ENCODE data around the gene KRTAP5-1.
A peak's percentile ranks its signal among the peaks of the same experiment; 100 is the strongest.
"Not testable (repeated sequence)": the region's sequence is repeated elsewhere in the genome, so short reads cannot be mapped to it uniquely, and the experiment has no call there.

The KRTAP5-1 gene

DNA sequence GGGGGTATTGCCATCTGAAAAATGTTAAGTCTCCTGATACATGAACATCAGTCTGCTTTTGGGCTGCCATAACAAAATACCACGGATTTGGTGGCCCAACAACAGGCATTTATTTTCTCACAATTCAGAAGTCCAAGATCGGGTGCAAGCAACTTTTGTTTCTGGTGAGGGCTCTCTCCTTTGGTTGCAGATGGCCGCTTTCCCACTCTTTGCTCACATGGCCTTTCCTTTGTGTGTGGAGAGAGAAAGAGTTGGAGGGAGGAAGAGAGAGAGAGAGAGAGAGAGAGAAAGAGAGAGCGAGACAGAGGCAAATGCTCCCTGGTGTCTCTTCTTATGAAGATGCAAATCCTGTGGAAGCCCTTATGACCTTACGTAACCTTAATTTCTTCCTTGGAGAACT, 15.5 kb upstream of the KRTAP5-1 start:
- no peak for DNase-seq

GRCh38 chr11:1598816-1599215, 13.7 kb upstream of the KRTAP5-1 start:
- DNase-seq, result no peak

GRCh38 chr11:1598406-1598805, 13.3 kb upstream of the KRTAP5-1 start:
- not testable (repeated sequence) for DNase-seq

DNA sequence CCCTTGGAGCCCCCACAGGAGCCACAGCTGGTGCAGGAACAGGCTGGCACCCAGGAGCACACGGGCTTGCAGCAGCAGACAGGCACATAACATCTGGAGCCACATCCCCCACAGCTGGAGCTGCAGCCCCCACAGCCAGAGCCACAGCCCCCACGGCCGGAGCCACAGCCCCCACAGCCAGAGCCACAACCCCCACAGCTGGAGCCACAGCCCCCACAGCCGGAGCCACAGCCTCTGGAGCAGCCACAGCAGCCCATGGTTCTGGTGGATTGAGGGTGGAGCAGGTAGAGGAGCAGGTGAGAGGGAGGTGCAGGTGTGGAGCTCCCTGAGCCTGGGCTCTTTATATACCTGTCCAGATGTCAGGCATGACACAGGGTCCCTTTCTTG, 12.9 kb upstream of the KRTAP5-1 start, which contains the start of gene KRTAP5-2:
Gene KRTAP5-2 (minus strand): TSS at position 301 of the 387 bp plus-strand sequence. CDS start 44 bp downstream, at position 257.
- DNase-seq, result no peak

- no peak for DNase-seq
Measured at GRCh38 chr11:1597331-1597993, 12.4 kb upstream of the KRTAP5-1 start.

DNA sequence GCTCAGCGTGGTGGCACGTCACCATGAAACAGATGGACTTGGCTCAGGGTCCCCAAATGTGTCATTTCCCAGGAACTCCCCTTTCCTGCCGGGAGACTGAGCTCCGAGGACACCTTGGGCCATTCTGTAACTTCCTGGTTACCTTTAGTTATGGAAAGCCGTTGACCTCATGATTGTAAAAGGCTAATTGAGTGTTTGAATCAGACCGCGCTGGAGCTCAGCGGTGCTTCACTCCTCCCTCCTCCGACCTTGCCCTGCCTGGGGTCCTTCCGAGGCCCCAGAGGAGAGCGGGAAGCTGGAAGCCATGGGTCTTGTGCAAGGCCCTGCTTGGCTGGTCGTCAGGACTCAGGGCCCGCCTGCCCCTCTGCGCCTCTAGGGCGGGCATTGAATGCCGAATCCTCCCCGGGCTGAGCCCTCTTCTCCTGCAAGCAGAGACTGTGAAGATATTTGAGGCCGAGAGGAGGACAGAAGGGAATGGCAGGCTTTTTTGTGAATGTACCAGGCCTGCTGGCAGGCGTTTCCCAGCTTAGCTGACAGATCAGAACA, 11.6 kb upstream of the KRTAP5-1 start:
- DNase-seq, result not testable (repeated sequence)

- DNase-seq, result not testable (repeated sequence)
Measured at GRCh38 chr11:1595994-1596575, 11.0 kb upstream of the KRTAP5-1 start.

GRCh38 chr11:1592628-1593027, 7.5 kb upstream of the KRTAP5-1 start:
- DNase-seq, result no peak

- DNase-seq, result no peak
Measured at GRCh38 chr11:1589996-1590395, 4.9 kb upstream of the KRTAP5-1 start.

- not testable (repeated sequence) for DNase-seq
Measured at GRCh38 chr11:1589191-1589963, 4.3 kb upstream of the KRTAP5-1 start.

- no peak for DNase-seq
Measured at GRCh38 chr11:1586699-1587098, 1.6 kb upstream of the KRTAP5-1 start.

DNA sequence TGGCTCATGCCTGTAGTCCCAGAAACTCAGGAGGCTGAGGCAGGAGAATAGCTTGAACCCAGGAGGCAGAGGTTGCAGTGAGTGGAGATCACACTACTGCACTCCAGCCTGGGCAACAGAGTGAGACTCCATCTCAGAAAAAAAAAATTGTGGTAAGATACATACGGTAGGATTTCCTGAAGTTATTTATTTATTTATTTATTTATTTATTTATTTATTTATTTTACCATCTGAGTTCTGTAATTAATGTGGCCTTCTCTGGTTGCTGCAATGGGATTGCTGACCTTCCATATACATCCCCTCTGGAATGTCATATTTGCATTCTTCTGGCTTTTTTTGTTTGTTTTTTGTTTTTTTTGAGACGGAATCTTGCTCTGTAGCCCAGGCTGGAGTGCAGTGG, 2.2 kb downstream of the KRTAP5-1 start:
- not testable (repeated sequence) for DNase-seq

DNA sequence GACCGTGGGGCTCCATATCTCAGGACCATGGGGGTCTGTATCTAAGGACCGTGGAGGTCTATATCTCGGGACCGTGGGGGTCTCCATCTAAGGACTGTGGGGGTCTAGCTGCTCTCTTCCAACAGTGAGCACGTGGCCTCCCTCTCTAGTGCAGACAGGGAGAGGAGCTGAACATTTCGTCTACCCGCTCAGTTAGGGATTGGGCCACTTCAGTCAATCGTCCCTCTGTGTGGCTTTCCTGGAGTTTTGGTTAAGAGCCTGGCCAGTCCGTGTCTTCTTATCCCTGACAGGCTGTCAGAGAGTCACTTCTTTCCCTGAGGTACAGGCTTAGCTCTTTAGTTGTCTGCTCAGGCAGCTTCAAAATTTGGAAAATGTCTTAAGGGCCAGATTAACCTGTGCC, 3.1 kb downstream of the KRTAP5-1 start:
- no peak for DNase-seq

DNA sequence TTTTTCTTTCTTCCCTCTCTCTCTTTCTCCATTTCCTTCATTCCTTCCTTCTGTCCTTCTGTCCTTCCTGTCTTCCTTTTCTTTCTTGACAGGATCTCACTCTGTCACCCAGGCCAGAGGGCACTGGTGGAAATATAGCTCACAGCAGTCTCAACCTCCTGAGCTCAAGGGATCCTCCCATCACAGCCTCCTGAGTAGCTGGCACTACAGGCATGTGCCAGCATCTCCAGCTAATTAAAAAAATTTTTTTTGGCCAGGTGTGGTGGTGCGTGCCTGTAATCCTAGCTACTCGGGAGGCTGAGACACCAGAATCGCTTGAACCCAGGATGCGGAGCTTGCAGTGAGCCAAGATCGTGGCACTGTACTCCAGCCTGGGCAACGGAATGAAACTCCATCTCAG, 8.3 kb downstream of the KRTAP5-1 start:
- no peak for DNase-seq

- DNase-seq, result not testable (repeated sequence)
Measured at GRCh38 chr11:1575756-1576155, 9.3 kb downstream of the KRTAP5-1 start.

DNA sequence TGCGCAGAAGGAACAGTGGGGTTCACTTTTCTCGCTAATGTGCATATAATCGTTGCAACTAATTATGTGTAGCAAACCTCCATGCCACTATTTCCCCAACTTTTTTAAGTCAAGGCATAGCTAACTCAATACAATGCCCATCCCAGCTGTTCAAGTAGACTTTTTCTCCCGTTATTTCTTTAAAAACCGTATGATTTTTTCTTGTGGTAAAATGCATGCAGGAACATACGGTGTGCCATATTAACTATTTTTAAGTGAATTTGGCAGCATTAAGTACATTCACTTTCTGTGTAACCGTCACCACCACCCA, 10.2 kb downstream of the KRTAP5-1 start:
- DNase-seq, result no peak

DNA sequence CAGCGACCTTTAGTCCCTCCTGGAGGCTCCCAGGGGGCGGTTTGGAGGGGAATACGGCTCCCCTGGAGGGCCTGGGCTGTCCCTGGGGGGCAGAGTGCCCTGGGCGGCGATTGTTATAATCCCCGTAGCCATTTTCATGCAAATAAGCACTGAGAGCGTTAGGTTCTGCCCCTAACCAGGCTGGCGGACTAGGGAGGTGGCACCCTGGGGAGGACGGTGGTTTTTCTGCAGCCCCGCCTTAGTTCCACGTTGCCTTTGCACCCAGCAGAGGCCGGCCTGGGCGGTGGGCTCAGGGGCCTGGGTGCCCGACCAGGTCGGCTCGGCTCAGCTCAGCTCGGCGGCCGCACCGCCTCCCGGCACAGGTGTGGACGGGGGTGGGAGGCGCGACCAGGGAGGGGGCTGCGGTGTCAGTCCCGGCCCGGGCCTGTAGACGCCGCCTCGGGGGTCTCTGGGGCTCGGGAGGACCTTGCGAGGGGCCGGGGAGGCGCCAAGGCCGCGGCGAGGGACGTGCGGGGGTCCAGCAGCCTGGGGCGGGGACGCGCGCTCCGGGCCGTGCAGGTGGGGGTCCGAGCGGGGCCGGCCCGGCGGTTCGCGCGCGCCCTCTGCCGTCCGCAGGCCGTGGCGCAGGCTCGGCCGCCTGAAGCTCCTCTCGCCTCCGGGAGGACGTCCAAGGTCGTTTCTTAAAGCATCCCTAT, 10.7 kb downstream of the KRTAP5-1 start:
- peak; percentile 55 for DNase-seq

DNA sequence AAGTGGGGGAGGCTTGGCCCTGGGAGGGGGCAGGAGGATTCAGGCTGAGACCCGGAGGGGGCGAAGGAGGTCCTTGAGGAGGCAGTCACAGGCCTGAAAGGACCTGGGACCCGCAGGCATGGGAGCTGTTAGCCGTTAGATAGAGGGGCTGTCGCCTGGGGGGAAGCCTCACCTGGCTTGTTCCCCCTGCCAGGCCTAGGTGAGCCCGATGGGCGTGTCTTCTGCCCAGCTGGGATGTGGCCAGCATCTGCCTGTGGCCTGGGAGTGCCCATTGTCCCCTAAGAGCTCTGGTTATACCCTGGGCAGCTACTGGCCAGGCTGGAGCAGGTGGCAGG, 11.2 kb downstream of the KRTAP5-1 start:
- DNase-seq, result peak; percentile 60

DNA sequence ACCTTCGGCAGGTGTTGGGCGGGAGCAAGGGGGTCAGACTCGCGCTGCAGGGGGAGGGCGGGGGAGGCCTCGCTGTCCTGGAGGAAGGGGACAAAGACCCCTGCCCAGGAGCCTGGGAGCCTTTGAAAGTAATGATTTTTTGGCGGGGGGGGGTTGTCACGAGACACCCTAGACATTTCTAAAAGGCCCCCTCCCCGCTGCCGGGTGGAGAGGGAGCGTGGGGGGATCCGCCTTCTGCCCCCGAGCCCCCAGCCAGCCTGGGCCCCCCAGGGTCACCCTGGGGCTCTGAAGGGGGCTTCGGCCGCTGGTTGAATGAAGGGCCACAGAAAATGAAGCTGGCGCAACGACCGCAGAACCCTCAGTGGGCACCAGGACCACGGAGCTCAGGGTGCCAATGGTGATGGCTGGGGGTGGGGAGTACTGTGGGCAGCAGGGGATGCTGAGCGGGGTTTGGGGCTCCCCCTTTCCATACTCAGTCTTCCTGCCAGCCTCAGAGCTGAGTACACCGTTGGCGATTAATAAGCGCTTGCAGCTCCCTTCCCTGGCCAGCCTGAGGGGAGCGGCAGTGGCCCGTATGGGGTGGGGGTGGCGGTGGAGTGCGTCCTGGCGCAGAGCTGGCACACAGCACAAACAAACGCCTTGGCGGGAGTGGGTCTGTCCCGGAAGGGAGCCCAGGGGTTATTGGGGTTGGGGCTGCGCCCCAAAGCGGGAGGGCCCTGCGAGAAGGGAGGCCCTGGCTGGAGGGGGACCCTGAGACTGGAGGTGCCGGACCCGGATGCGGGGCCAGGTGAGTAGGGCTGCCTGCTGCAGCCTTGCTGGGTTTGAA, 11.8 kb downstream of the KRTAP5-1 start:
- DNase-seq, result no peak

DNA sequence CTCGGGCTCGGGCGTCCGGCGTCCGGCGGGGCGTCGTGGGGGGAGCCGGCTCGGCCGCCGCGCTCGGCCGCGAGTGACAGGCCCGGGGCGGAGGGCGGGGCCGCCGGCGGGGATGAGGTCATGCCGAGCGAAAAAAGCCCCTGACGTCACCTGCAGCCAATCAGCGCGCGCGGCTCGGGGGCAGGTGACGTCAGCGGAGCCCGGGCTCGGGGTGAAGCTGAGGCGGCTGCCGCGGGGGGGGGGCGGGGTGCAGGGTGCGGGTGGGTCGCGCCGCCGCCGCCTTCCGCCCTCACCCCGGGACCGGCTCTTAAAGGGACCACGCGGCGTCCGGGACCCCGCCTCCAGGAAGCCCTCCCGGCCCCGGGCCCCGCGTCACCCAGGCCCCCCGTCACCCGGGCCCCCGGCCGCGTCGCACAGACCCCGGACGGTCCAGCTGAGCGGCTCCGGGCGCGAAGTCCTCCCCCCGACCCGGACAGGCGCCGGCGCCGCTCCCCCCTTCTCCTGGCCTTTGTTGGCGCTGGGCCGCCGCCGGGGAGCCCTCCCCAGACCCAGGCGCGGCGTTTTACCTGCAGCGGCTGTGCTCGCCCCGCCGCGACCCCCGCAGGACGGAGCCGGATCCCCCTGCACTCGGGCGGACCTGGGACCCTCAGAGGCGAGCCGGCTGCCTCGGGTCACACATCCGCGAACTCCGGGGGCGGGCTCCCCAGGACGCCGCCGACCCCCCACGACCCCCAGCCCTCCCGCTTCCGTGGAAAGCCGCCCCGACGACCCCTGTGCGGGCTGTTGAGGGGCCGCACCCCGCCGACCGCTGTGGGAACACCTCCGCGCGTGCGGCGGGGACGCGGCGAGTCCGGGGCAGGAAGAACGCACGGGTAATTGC, 12.6 kb downstream of the KRTAP5-1 start, which contains the start of gene DUSP8:
Gene DUSP8 (minus strand): TSS at position 75 of the 880 bp plus-strand sequence. CDS start 6,445 bp downstream, outside the sequence.
- peak; percentile 58 for DNase-seq

- no peak for DNase-seq
Measured at GRCh38 chr11:1571760-1572196, 13.3 kb downstream of the KRTAP5-1 start.

Data from NCI-H2029 treated with DMSO at 0.1 percent for 48 hours (cell line).